SU-DHL-6 (cell line): ENCODE results near the gene CEP128.

Experiments
- CTCF ChIP-seq: fragments of 200-600 bp; sonication (generic); IDR thresholded peaks from one replicate; pipeline ENCODE4 v1.5.1; 2017; ENCODE audit warnings: antibody characterized with exemption, mild to moderate bottlenecking, low read length, moderate library complexity; ENCODE audit not compliant: insufficient read depth, poor library complexity, severe bottlenecking
- EZH2phosphoT487 ChIP-seq: fragments of 200-600 bp; sonication (generic), shearing (Covaris generic); conservative IDR thresholded peaks from 2 replicates; pipeline ENCODE4 v1.6.1; 2018; ENCODE audit warnings: mild to moderate bottlenecking, antibody characterized with exemption, low read length, moderate library complexity, mixed read lengths

- TF ChIP-seq CTCF: no peak
- TF ChIP-seq EZH2phosphoT487: no peak
Observed at GRCh38 chr14:80537626-80538025, 403.9 kb downstream of the CEP128 start.
